ENCODE results near the gene HS3ST1.

GRCh38 chr4:11475871-11476270 lies 47.2 kb upstream of the HS3ST1 start:
- TF ChIP-seq TAF1 (IDR thresholded peaks at IDR 0.05; ENCODE audit: borderline replicate concordance, insufficient read depth, low read length), result no peak
- TF ChIP-seq POLR2AphosphoS5 (IDR thresholded peaks at IDR 0.05; ENCODE audit: low read depth, low read length), result no peak
- no peak for TF ChIP-seq SIN3A (IDR thresholded peaks at IDR 0.05; ENCODE audit: borderline replicate concordance, insufficient read depth, low read length)
